Ramos (cell line): Measurements from ENCODE around the gene DNAJA1.

Source experiments
- in situ Hi-C: fragments of 300-500 bp; cut with MboI; formaldehyde crosslinking; loops from one replicate; pipeline ENCODE4 v1.14.3; 2022; ENCODE audit warnings: low sequenced_read_pairs; ENCODE audit not compliant: unreplicated experiment

Gene DNAJA1

GRCh38 chr9:33080534-33080933 lies 55.5 kb downstream of the DNAJA1 start:
- in situ Hi-C loops = no loop called here

DNA sequence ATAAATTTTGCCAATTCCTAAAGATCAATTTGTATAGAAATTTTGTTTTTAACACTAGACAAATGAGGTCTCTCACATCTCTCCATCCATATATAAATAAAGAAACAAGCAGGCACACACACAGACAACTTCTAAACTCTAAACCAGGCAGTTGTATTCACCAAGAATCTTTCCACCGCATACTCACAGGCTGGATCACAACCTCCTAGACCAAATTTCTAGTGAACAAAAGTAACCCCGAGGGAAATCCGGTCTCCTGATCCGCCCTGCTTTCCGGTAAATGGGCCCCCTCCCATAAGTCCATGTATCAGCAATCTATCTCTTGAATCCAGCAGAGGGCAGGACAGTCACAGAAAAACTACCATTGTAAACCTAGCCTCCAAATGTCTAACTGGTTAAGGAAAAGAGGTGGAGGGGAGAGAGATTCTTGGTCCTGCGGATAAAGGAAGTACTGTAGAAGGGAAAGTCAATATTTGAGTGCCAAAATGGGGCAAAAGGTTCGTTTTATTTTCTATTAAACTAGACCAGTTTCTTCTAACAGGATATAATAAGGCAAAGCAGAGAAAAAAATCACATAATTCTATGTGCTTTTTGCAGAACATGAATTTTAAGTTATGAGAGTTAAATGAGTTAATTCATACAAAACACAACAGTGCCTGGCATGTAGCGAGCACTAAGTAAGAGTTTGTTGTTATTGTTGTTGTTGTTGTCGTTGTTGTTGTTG lies 56.2 kb downstream of the DNAJA1 start:
- in situ Hi-C loops = no loop called here

DNA sequence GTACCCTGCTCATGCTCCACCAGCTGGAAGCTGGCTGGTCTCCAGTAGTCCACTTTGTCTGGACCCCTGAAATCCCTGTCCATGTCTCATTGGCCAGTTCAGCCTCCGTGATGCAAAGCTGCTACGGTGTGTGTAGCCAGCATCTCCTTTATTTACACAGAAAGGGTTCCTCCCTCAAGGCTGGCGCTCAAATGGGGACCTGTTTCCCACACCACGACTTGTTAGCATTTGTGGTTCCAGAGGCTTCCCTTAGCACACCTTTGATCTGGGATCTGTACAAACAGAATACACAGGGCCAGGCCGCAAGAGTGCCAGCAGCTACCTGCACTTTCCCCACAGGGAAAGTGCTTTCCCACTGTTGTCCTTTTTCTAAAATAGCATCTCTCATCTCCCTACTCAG lies 57.1 kb downstream of the DNAJA1 start:
- in situ Hi-C loops = no loop called here

DNA sequence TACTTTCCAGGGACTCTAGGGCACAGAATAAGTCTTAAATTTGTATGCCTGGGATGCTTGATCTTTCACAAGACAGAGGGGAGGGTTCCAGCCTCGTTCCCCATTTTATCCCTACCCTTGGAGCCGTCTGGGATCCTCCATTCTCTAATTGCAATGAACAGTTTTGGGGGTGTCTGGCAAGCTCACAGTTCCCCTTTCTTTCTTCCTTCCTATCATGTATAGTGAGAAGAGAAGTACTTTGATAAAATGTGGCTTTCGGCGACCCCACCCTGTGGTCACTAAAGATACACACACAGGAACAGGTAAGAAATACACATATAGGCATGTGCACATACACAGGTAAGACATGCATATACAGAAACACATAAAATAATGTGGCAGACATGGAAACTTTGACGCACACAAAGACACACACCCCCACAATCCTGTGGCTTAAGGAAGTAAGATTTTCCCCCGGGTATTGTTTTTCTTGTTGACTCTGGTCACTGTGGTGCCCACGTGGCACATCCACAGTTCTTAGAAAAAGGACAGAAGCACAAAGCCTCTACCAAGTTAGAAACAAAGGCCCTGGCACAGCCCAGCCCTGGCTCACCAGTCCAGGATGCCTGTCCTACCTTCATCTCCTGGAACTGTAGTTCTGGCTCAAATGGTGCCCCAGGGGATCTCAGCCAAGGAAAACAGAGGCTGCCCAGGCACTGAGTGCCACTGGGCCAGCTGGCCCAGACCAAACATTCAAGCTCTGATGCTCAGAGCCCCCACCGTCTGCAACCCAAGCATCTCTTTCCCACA lies 57.7 kb downstream of the DNAJA1 start:
- in situ Hi-C loops = no loop called here

DNA sequence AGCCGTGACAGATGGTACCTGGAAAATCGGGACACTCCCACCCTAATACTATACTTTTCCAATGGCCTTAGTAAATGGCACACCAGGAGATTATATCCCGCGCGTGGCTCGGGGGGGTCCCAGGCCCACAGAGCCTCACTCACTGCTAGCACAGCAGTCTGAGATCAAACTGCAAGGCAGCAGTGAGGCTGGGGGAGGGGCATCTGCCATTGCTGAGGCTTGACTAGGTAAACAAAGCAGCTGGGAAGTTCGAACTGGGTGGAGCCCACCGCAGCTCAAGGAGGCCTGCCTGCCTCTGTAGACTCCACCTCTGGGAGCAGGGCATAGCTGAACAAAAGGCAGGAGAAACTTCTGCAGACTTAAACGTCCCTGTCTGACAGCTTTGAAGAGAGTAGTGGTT lies 60.6 kb downstream of the DNAJA1 start:
- in situ Hi-C loops = loop anchor here (5.0 kb wide), 1 partner anchor 82 kb away; the partner anchor contains the start of gene B4GALT1
